Skeletal muscle satellite cell (primary cell): ENCODE measurements around the gene HOXD13.
A peak's percentile ranks its signal among the peaks of the same experiment; 100 is the strongest.

Source experiments
- H3K27me3 ChIP-seq: 2 replicates; pipeline ENCODE4 v1.7.0; 2013; ENCODE audit warnings: low read length; ENCODE audit not compliant: control insufficient read depth, insufficient read depth
- H3K36me3 ChIP-seq: 2 replicates; pipeline ENCODE4 v1.7.0; 2013; ENCODE audit warnings: mild to moderate bottlenecking, control low read depth, low read length; ENCODE audit not compliant: insufficient read depth
- H3K4me1 ChIP-seq: 2 replicates; pipeline ENCODE4 v1.7.0; 2013; ENCODE audit warnings: low read length; ENCODE audit not compliant: control insufficient read depth, insufficient read depth
- H3K4me2 ChIP-seq: 2 replicates; pipeline ENCODE4 v1.7.0; 2013; ENCODE audit warnings: mild to moderate bottlenecking, low read length
- H3K4me3 ChIP-seq: 2 replicates; pipeline ENCODE4 v1.7.0; 2013; ENCODE audit warnings: low read length
- H3K9ac ChIP-seq: 2 replicates; pipeline ENCODE4 v1.7.0; 2013; ENCODE audit warnings: mild to moderate bottlenecking, low read depth, low read length, moderate library complexity
- H3K9me3 ChIP-seq: replicated peaks from 2 replicates; pipeline ENCODE4 v1.7.0; 2013; ENCODE audit warnings: mild to moderate bottlenecking, control low read depth, low read length

Gene HOXD13

DNA sequence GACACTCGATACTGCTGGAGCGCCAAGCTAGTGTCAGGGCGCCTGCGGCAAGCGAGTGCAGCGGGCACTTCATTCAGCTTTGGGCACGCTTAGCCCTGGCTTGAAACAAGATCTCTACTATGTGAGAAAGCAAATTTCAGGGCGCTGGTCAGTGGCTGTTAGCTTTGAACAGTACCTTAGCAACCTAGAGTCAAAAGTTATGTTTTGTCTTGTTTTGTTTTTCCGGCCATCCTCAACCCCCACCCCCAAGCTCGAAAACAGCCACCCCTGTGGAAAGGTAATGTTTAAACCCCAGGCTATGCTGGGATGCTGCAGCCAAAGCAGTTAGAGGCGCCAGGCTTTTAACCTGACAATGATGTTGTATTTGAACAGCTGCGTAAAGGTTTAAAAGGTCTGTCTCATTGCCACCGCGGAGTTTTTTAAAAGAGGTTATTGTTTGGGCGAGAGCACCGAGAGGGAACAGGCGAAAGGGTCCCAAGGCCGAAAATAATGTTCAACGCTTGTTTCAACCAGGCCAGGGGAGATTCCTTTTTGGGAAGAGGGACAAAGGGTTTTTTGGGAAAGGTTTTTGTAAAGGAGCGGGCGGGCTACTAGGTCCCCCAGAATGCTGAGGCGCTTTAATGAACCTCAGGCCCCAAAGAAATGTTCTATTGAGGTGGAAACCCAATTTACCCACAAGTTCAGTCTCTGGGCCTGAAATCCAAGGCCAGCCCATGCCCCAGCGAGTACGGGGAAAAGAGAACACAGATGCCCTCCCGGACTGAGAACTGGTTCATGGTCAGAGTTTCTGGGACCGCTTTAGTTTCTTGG is 21.8 kb downstream of the HOXD13 start:
- H3K9me3 ChIP-seq, result peaks cover 5% of the 10 kb centered on the region
- H3K4me3 ChIP-seq, result no peak overlapping the region
- no peaks in the 10 kb centered on the region for H3K4me1 ChIP-seq
- H3K4me2 ChIP-seq, result no peak overlapping the region
- H3K27me3 ChIP-seq, result peaks cover 98% of the 10 kb centered on the region
- H3K36me3 ChIP-seq, result no peaks in the 10 kb centered on the region
- no peak overlapping the region for H3K9ac ChIP-seq

DNA sequence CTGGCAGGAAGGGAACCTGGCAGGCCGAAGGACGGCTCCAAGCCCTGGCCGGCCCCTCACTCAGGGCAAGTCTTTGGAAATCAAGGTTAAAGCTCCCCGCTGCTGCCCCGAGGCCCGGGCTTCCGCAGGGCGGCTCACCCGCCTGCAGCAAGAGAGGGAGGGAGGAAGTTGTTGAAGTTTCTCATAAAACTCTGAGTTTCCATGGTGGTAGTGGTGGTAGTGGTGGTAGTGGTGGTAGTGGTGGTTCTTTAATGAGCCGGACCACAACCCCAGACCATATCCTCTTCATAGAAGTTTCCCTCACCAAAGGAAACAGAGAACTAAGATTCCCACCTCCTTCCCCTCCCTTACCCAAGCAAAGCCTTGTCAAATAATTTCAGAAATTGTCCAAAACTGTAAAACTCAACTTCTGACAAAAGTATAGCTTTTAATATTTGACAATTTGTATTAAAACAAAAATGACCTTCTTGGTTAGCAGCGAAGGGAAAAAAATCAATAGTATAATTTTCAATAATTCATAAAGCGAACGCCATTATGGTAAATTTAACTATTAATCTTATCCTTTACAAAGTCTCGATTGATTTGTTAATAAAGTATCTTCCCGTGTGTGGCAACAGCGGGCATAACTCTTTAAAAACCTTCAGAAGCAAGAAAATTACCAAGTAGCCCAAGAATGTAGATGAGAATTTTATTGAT is 22.6 kb downstream of the HOXD13 start:
- H3K4me3 ChIP-seq, result no peak overlapping the region
- H3K9me3 ChIP-seq, result peaks cover 5% of the 10 kb centered on the region
- H3K4me2 ChIP-seq, result no peak overlapping the region
- no peaks in the 10 kb centered on the region for H3K36me3 ChIP-seq
- peaks cover 98% of the 10 kb centered on the region for H3K27me3 ChIP-seq
- H3K4me1 ChIP-seq, result no peaks in the 10 kb centered on the region
- no peak overlapping the region for H3K9ac ChIP-seq

GRCh38 chr2:176115883-176116813 is 23.6 kb downstream of the HOXD13 start, which contains the start of gene HOXD10:
Gene HOXD10, plus strand, starts transcription at chr2:176116778. Its CDS starts 56 bp downstream, at chr2:176116834.
- Histone ChIP-seq H3K4me2 (peak within 1 kb of the TSS; percentile 53), H3K27me3 (peaks cover 98% of the 10 kb centered on the region), H3K4me1 (no peaks in the 10 kb centered on the region), H3K4me3 (peak within 1 kb of the TSS; percentile 40), H3K9ac (no peak within 1 kb of the TSS), H3K36me3 (no peaks in the 10 kb centered on the region), H3K9me3 (peaks cover 5% of the 10 kb centered on the region)

- Histone ChIP-seq H3K4me1 (peaks cover 4% of the 10 kb centered on the region), H3K9me3 (peaks cover 5% of the 10 kb centered on the region), H3K4me3 (no peak overlapping the region), H3K36me3 (no peaks in the 10 kb centered on the region), H3K27me3 (peaks cover 99% of the 10 kb centered on the region), H3K4me2 (no peak overlapping the region), H3K9ac (no peak overlapping the region)
These were observed 24.8 kb downstream of the HOXD13 start for GRCh38 chr2:176117162-176117822.

DNA sequence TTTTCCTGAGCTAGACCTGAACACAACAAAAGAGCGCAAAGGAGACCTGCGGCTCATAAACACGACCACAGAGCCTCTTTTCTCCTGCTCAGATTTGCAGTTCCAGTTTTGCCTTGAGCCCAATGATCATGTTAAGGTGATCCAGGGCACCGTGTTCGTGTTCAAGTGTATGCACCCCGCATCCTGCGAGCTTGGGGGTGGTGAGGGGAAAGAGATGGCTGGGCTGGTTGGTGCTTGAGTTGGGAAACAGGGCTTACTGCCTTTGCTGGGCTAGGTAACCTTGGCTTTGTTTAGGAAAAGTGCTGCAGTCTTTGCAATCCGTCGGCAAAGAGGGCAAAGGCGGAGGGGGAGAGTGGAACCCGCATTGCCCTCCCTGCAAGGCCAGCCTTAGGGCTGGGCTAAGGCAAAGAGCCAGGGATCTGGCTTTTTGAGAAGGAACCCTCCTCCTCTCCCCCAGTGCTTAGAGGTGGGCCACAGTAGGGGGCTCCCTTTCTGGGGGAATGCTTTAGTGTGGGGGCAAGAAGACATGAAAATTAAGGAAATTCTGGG is 25.4 kb downstream of the HOXD13 start:
- Histone ChIP-seq H3K9me3 (peaks cover 5% of the 10 kb centered on the region), H3K36me3 (no peaks in the 10 kb centered on the region), H3K4me3 (no peak overlapping the region), H3K4me2 (no peak overlapping the region), H3K4me1 (peaks cover 9% of the 10 kb centered on the region), H3K27me3 (peaks cover 99% of the 10 kb centered on the region), H3K9ac (no peak overlapping the region)

DNA sequence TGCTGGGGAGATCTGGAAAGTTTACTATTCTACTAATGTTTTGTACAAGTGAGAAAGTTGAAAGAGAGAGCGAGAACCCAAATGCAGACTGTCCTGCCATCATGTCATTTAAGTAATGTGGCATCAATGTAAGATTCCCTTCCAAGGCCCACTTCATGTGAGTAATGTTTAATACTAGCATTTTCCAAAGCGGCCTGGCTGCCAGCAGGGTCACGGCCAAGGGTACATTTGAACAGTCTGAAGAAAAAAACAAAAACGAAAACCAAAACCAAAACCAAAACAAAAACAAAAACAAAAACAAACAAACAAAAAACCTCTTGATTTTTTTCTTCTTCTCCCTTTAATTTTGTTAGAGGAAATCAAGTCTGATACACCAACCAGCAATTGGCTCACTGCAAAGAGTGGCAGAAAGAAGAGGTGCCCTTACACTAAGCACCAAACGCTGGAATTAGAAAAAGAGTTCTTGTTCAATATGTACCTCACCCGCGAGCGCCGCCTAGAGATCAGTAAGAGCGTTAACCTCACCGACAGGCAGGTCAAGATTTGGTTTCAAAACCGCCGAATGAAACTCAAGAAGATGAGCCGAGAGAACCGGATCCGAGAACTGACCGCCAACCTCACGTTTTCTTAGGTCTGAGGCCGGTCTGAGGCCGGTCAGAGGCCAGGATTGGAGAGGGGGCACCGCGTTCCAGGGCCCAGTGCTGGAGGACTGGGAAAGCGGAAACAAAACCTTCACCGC is 26.2 kb downstream of the HOXD13 start:
- Histone ChIP-seq H3K4me3 (peak overlapping the region; percentile 32), H3K27me3 (peaks cover 99% of the 10 kb centered on the region), H3K9me3 (peaks cover 5% of the 10 kb centered on the region), H3K9ac (no peak overlapping the region), H3K36me3 (no peaks in the 10 kb centered on the region), H3K4me2 (peak overlapping the region; percentile 59), H3K4me1 (peaks cover 9% of the 10 kb centered on the region)

- no peak overlapping the region for H3K4me2 ChIP-seq
- H3K27me3 ChIP-seq, result peaks cover 98% of the 10 kb centered on the region
- peaks cover 9% of the 10 kb centered on the region for H3K4me1 ChIP-seq
- peaks cover 5% of the 10 kb centered on the region for H3K9me3 ChIP-seq
- no peaks in the 10 kb centered on the region for H3K36me3 ChIP-seq
- no peak overlapping the region for H3K4me3 ChIP-seq
- no peak overlapping the region for H3K9ac ChIP-seq
These were observed 28.1 kb downstream of the HOXD13 start for GRCh38 chr2:176120364-176121189.

DNA sequence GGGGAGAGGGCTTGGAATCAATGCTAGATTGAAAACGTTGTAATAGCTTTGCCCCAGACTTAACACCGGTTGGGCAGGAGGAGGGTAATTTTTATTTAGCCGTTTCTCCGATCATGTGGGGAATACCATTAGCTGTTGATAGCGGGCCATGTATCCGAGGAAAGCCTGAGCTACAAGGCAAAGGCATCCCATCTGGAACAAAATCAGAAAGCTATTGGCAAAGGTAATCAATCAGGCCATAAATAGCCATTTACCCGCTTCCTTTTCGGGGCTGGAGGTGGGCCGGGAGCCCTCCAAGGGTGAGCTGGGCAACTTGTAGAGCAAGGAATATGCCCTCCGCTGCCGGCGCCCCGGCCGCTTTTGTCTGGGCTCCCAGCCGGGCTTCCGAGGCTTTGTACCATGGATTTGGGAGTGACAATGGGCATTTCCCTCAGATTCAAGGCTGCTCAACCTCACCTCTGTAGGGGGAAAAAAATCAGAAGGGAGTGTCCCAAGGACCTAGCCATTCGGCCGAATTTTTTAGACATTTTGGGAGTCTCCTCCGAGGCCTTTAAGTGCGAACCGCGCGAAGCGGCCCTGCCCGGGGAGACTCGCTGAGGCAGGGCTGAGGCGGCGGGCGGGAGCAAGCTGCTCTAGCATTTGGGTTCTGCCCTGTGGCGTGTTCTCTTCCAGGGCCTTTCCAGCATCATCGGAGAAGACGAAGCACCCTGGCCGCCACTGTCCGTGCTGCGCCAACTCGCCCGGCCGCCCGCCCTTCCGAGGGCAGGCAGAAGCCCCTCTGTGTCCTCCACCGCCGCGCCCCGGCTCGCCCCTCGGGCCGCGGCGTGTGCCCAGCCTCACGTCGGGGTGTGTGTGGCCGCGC is 28.9 kb downstream of the HOXD13 start:
- Histone ChIP-seq H3K36me3 (no peaks in the 10 kb centered on the region), H3K27me3 (peaks cover 96% of the 10 kb centered on the region), H3K9ac (no peak overlapping the region), H3K9me3 (peaks cover 5% of the 10 kb centered on the region), H3K4me1 (peaks cover 9% of the 10 kb centered on the region), H3K4me3 (no peak overlapping the region), H3K4me2 (no peak overlapping the region)

GRCh38 chr2:176122052-176122682 is 29.6 kb downstream of the HOXD13 start:
- H3K4me2 ChIP-seq, result peak overlapping the region; percentile 90
- H3K9ac ChIP-seq, result no peak overlapping the region
- H3K4me1 ChIP-seq, result peaks cover 9% of the 10 kb centered on the region
- peaks cover 94% of the 10 kb centered on the region for H3K27me3 ChIP-seq
- H3K36me3 ChIP-seq, result no peaks in the 10 kb centered on the region
- H3K4me3 ChIP-seq, result peak overlapping the region; percentile 78
- no peaks in the 10 kb centered on the region for H3K9me3 ChIP-seq
